K562 (cell line): Measurements from ENCODE around the gene GNAZ. TPM values are rescaled to one million over a fixed set of nuclear protein-coding genes. Genes with fewer than 3 reads are reported as not detected.
A peak's percentile ranks its signal among the peaks of the same experiment; 100 is the strongest.

Experiments used
- MAFK ChIP-seq: IDR thresholded peaks from 2 replicates; pipeline ENCODE4 v1.6.1; 2011; ENCODE audit warnings: low read length, improper control_type of control experiment
- USF2 ChIP-seq: sonication (generic); formaldehyde crosslinking; IDR thresholded peaks from 2 replicates; pipeline ENCODE4 v1.5.0; 2020; ENCODE audit warnings: missing genetic modification reagents
- polyA plus RNA-seq, 8 experiments: library from polyadenylated mRNA; depleted of rRNA in 4 of 8; stranded (reverse) in 5 of 8; unstranded in 3 of 8; fragments of >200 nt; fragmentation: Nextera tagmentation in 2 of 8; fragmentation: Illumina TruSeq in 1 of 8; extraction: Ambion mirVana in 2 of 8; extraction: Trizol in 1 of 8; gene quantifications; 2 replicates each; pipeline versions ENCODE4 v1.2.1 to v1.2.3, GENCODE V29; 2011 to 2014; ENCODE audit warnings: inconsistent platforms in 1 of 8, missing spikeins in 1 of 8
- total RNA-seq, 7 experiments: library from RNA; depleted of rRNA in 6 of 7; stranded (reverse); fragments of >200 nt in 6 of 7; fragmentation: Illumina TruSeq in 2 of 7; extraction: Trizol in 2 of 7; gene quantifications; 2 replicates each; pipeline versions ENCODE4 v1.2.1 to v1.2.3, GENCODE V29; 2011 to 2021; ENCODE audit warnings: low replicate concordance in 1 of 7
- TF ChIP-seq, protein P1 (sequence below): sonication (generic); formaldehyde crosslinking; IDR thresholded peaks from 2 replicates; pipeline ENCODE4 v1.8.1; 2023; ENCODE audit warnings: mild to moderate bottlenecking, missing genetic modification reagents
- TF ChIP-seq, protein P2 (sequence below), 2 experiments: IDR thresholded peaks in 1 of 2; conservative IDR thresholded peaks in 1 of 2; 2 replicates each; pipeline ENCODE4 v1.6.1; 2016; ENCODE audit warnings: low read depth in 2 of 2, mild to moderate bottlenecking in 1 of 2, missing compliant biosample characterization in 1 of 2, missing genetic modification characterization in 1 of 2, moderate library complexity in 1 of 2

The GNAZ gene
- total and polyA plus RNA-seq, 9 of the 15 experiments (the other 6 are each of a cell fraction or from before 2014, with no cell fraction given), result 0.04 to 0.22 (median 0.13) TPM; not detected in 3

DNA sequence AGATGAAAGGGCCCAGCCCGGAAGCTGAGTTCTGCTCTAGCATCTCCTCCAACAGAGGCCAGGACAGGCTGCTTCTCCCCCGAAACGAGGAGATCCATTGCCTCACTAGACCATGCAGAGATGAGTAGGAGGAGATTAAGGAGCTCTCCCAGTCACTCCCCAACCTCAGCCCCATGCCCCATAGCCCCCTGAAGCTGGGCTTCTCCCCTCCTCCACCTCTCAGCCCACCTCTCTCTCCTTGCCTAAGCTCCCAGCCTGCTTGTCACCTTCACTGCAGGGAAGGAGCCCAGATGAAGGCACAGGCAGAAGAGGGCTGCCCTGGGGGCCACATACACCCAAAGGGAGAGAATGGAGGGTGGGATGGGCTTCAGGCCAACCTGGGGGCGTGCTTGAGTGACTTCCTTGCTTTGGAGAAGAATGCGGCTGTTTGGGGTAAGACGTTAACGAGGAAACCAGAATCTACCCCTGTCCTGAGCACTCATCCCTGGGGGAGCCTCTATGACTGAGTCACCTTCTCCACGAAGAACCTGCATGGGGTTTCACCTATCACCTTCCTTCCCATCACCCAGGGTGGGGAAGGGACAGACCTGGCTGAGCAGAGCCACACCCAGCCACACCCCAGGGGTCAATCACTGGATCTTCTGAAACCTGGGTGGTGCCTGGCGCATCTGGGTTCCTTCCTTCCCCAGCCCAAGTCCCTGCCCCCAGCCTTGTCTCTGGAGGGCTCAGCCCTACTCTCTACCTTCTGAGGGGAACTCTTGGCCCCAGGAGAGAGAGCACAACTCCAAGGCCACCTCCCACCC, 11.6 kb upstream of the GNAZ start (continued):
- TF ChIP-seq, protein P1, sequence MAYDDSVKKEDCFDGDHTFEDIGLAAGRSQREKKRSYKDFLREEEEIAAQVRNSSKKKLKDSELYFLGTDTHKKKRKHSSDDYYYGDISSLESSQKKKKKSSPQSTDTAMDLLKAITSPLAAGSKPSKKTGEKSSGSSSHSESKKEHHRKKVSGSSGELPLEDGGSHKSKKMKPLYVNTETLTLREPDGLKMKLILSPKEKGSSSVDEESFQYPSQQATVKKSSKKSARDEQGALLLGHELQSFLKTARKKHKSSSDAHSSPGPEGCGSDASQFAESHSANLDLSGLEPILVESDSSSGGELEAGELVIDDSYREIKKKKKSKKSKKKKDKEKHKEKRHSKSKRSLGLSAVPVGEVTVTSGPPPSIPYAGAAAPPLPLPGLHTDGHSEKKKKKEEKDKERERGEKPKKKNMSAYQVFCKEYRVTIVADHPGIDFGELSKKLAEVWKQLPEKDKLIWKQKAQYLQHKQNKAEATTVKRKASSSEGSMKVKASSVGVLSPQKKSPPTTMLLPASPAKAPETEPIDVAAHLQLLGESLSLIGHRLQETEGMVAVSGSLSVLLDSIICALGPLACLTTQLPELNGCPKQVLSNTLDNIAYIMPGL (CRISPR knock-in tag), result peak; percentile 56; the same call in 1 of the 2 replicates
- TF ChIP-seq, protein P2, sequence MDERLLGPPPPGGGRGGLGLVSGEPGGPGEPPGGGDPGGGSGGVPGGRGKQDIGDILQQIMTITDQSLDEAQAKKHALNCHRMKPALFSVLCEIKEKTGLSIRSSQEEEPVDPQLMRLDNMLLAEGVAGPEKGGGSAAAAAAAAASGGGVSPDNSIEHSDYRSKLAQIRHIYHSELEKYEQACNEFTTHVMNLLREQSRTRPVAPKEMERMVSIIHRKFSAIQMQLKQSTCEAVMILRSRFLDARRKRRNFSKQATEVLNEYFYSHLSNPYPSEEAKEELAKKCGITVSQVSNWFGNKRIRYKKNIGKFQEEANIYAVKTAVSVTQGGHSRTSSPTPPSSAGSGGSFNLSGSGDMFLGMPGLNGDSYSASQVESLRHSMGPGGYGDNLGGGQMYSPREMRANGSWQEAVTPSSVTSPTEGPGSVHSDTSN (CRISPR knock-in tag; IDR thresholded peaks at IDR 0.05; ENCODE audit: low read depth), result peak; percentile 22; the same call in 1 of the 2 replicates
- TF ChIP-seq, protein P2 (tag; conservative IDR thresholded peaks at IDR 0.05; ENCODE audit: low read depth), result no peak
- TF ChIP-seq USF2 (0 out of 2 replicates have a peak, but pooled peaks have one; percentile 6), MAFK (peak; percentile 11; the same call in 1 of the 2 replicates)
